Loucy (cell line): Measurements from ENCODE around the gene HACL1.

Source experiments
- H2AFZ ChIP-seq: fragments of 200-600 bp; sonication (generic); 2 replicates; pipeline ENCODE4 v1.6.0; 2016; ENCODE audit warnings: antibody characterized with exemption, mild to moderate bottlenecking, low read length, moderate library complexity
- H3F3A ChIP-seq: fragments of 200-600 bp; 2 replicates; pipeline ENCODE4 v1.6.0; 2016; ENCODE audit warnings: antibody characterized with exemption, low read depth, mild to moderate bottlenecking
- H3K27me3 ChIP-seq: fragments of 200-600 bp; sonication (generic); 2 replicates; pipeline ENCODE4 v1.6.1; 2014; ENCODE audit warnings: low read length, mild to moderate bottlenecking; ENCODE audit not compliant: insufficient read depth, poor library complexity, severe bottlenecking
- H3K36me3 ChIP-seq: fragments of 200-600 bp; sonication (generic); 2 replicates; pipeline ENCODE4 v1.6.1; 2016; ENCODE audit warnings: low read length; ENCODE audit not compliant: insufficient read depth
- H3K4me1 ChIP-seq: fragments of 200-600 bp; sonication (generic); 2 replicates; pipeline ENCODE4 v1.5.1; 2014; ENCODE audit warnings: low read length, mild to moderate bottlenecking; ENCODE audit not compliant: insufficient read depth, poor library complexity, severe bottlenecking
- H3K4me2 ChIP-seq: fragments of 200-600 bp; sonication (generic); 2 replicates; pipeline ENCODE4 v1.6.0; 2014; ENCODE audit warnings: antibody characterized with exemption, low read length, low read depth, mild to moderate bottlenecking; ENCODE audit not compliant: poor library complexity, severe bottlenecking
- H3K4me3 ChIP-seq: fragments of 200-600 bp; sonication (generic); 2 replicates; pipeline ENCODE4 v1.5.1; 2014; ENCODE audit warnings: low read length, mild to moderate bottlenecking, mixed read lengths; ENCODE audit not compliant: poor library complexity, severe bottlenecking
- H3K79me2 ChIP-seq: fragments of 200-600 bp; sonication (generic); 2 replicates; pipeline ENCODE4 v1.6.1; 2014; ENCODE audit warnings: low read length; ENCODE audit not compliant: insufficient read depth
- H3K9ac ChIP-seq: fragments of 200-600 bp; sonication (generic); 2 replicates; pipeline ENCODE4 v1.6.0; 2014; ENCODE audit warnings: mild to moderate bottlenecking, low read depth, low read length, moderate library complexity; ENCODE audit not compliant: poor library complexity, severe bottlenecking
- H3K9me2 ChIP-seq: fragments of 200-600 bp; sonication (generic); replicated peaks from 2 replicates; pipeline ENCODE4 v1.6.1; 2016; ENCODE audit warnings: low read depth, low read length, mixed read lengths
- H3K9me3 ChIP-seq: fragments of 200-600 bp; sonication (generic); 2 replicates; pipeline ENCODE4 v1.6.1; 2014; ENCODE audit warnings: mild to moderate bottlenecking, antibody characterized with exemption, low read length, low read depth; ENCODE audit not compliant: insufficient read depth
- H4K20me1 ChIP-seq: fragments of 200-600 bp; sonication (generic); 2 replicates; pipeline ENCODE4 v1.6.0; 2014; ENCODE audit warnings: antibody characterized with exemption, low read length, mild to moderate bottlenecking; ENCODE audit not compliant: insufficient read depth, poor library complexity, severe bottlenecking
- EZH2phosphoT487 ChIP-seq: fragments of 200-600 bp; IDR thresholded peaks from 2 replicates; pipeline ENCODE4 v1.6.1; 2018; ENCODE audit warnings: antibody characterized with exemption, mild to moderate bottlenecking, moderate library complexity, borderline replicate concordance
- TF ChIP-seq, protein P1 (sequence below): fragments of 200-600 bp; sonication (generic); conservative IDR thresholded peaks from 2 replicates; pipeline ENCODE4 v1.5.1; 2014; ENCODE audit warnings: mild to moderate bottlenecking, antibody characterized with exemption, low read length

Gene HACL1

GRCh38 chr3:15592968-15593367 lies 8.4 kb downstream of the HACL1 start:
- Histone ChIP-seq H3K79me2 (peaks cover under 1% of the 10 kb centered on the region; the same call in 1 of the 2 replicates), H3K9me3 (no peaks in the 10 kb centered on the region), H3K4me1 (no peaks in the 10 kb centered on the region), H3K9ac (no peak overlapping the region), H3K4me2 (no peak overlapping the region), H3K36me3 (peaks cover 14% of the 10 kb centered on the region), H3K27me3 (no peaks in the 10 kb centered on the region), H3K4me3 (no peak overlapping the region), H2AFZ (no peak overlapping the region), H3K9me2 (no peaks in the 10 kb centered on the region), H3F3A (no peaks in the 10 kb centered on the region), H4K20me1 (no peaks in the 10 kb centered on the region)
- TF ChIP-seq, protein P1, sequence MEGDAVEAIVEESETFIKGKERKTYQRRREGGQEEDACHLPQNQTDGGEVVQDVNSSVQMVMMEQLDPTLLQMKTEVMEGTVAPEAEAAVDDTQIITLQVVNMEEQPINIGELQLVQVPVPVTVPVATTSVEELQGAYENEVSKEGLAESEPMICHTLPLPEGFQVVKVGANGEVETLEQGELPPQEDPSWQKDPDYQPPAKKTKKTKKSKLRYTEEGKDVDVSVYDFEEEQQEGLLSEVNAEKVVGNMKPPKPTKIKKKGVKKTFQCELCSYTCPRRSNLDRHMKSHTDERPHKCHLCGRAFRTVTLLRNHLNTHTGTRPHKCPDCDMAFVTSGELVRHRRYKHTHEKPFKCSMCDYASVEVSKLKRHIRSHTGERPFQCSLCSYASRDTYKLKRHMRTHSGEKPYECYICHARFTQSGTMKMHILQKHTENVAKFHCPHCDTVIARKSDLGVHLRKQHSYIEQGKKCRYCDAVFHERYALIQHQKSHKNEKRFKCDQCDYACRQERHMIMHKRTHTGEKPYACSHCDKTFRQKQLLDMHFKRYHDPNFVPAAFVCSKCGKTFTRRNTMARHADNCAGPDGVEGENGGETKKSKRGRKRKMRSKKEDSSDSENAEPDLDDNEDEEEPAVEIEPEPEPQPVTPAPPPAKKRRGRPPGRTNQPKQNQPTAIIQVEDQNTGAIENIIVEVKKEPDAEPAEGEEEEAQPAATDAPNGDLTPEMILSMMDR: no peak
- TF ChIP-seq EZH2phosphoT487: no peak

DNA sequence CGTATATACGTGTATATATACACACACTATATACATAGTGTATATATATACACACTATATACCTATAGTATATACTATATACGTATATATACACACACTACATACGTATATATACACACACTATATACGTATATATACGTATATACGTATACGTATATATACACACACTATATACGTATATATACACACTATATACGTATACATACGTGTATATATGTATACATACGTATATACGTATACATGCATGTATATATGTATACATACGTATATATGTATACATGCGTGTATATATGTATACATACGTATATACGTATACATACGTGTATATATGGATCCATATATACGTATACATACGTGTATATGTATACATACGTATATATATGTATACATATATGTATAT lies 9.4 kb downstream of the HACL1 start:
- Histone ChIP-seq H3K9ac (no peak overlapping the region), H3K4me2 (no peak overlapping the region), H3K36me3 (peaks cover 16% of the 10 kb centered on the region), H3K9me3 (no peaks in the 10 kb centered on the region), H3F3A (peaks cover under 1% of the 10 kb centered on the region; the same call in 1 of the 2 replicates), H3K27me3 (no peaks in the 10 kb centered on the region), H4K20me1 (no peaks in the 10 kb centered on the region), H2AFZ (no peak overlapping the region), H3K9me2 (no peaks in the 10 kb centered on the region), H3K4me1 (no peaks in the 10 kb centered on the region), H3K4me3 (no peak overlapping the region), H3K79me2 (no peaks in the 10 kb centered on the region)
- TF ChIP-seq EZH2phosphoT487: no peak
- TF ChIP-seq, protein P1: no peak

DNA sequence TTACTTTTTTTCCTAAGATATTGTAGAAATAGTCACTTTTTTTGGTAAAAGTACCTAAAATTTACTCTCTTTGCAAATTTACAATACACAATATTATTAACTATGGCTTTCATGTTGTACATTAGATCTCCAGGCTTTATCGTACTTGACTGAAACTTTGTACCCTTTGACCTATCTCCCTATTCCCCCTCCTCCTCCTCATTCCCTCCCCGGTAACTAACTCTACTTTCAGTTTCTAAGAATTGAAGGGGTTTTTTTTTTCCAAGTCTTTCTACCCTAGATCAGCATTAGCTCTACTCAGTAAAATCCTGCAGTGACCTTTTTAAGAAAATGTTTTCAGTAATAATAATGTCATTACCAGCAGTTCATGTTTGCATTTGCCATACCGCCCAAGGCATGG lies 10.1 kb downstream of the HACL1 start:
- no peak overlapping the region for H3K4me3 ChIP-seq
- no peak overlapping the region for H2AFZ ChIP-seq
- no peaks in the 10 kb centered on the region for H4K20me1 ChIP-seq
- H3K9me2 ChIP-seq: no peaks in the 10 kb centered on the region
- H3K4me2 ChIP-seq: no peak overlapping the region
- H3K4me1 ChIP-seq: peaks cover 5% of the 10 kb centered on the region
- no peak overlapping the region for H3K9ac ChIP-seq
- peaks cover 3% of the 10 kb centered on the region; the same call in 1 of the 2 replicates for H3F3A ChIP-seq
- H3K9me3 ChIP-seq: no peaks in the 10 kb centered on the region
- H3K79me2 ChIP-seq: no peaks in the 10 kb centered on the region
- H3K36me3 ChIP-seq: peaks cover 17% of the 10 kb centered on the region
- no peaks in the 10 kb centered on the region for H3K27me3 ChIP-seq
- TF ChIP-seq EZH2phosphoT487: no peak
- TF ChIP-seq, protein P1: no peak
